ENCODE results near the gene TMX4.

DNA sequence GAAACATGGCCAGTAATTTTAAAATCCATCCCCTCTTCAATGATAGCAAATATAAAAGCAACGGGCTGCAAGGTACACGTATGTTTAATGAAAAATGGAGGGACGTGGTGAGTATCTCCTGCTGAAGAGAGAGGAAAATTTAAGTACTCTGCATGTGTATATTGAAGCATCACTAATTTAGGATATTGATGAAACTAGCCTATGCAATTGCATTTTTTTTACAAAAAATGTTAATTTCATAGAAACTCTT, 362 bp upstream of the TMX4 start:
- TF ChIP-seq CTCF (conservative IDR thresholded peaks at IDR 0.05; ENCODE audit: low read depth, low read length) (no peak), EZH2 (IDR thresholded peaks at IDR 0.05; ENCODE audit: low read length, unreplicated experiment) (no peak), EZH2phosphoT487 (IDR thresholded peaks at IDR 0.05; ENCODE audit: borderline replicate concordance, low read length) (no peak)

Data from PC-3 (cell line).